ENCODE data around the gene COPS3.
A peak's percentile ranks its signal among the peaks of the same experiment; 100 is the strongest.

GRCh38 chr17:17269926-17270773 is 10.9 kb downstream of the COPS3 start:
- TF ChIP-seq YY1 (IDR thresholded peaks at IDR 0.05) = no peak
- TF ChIP-seq JUND (IDR thresholded peaks at IDR 0.05) = no peak
- TF ChIP-seq RAD21 (IDR thresholded peaks at IDR 0.05) = peak in 1 of 2 donors; percentile 28
- TF ChIP-seq ZBTB33 (IDR thresholded peaks at IDR 0.05) = no peak
- no peak for TF ChIP-seq CTCF (IDR thresholded peaks at IDR 0.05; ENCODE audit: low read depth, low read length, missing input control)
- TF ChIP-seq HNF4G (IDR thresholded peaks at IDR 0.05) = no peak
- TF ChIP-seq FOXA1 (IDR thresholded peaks at IDR 0.05) = no peak
- no peak for TF ChIP-seq REST (IDR thresholded peaks at IDR 0.05)
- TF ChIP-seq MAX (IDR thresholded peaks at IDR 0.05) = no peak
- no peak for TF ChIP-seq ATF3 (IDR thresholded peaks at IDR 0.05)
- TF ChIP-seq HNF4A (conservative IDR thresholded peaks at IDR 0.05) = no peak

All from liver (tissue), 3 donors.